GM12873 (cell line): ENCODE measurements around the gene TAC3.

Source experiments
- TF ChIP-seq, protein P1 (sequence below): IDR thresholded peaks from 2 replicates; pipeline ENCODE4 v1.5.1; 2012; ENCODE audit warnings: low read depth, mild to moderate bottlenecking, moderate library complexity, low read length, control low read depth; ENCODE audit not compliant: insufficient read depth; ENCODE audit errors: missing control alignments

TAC3 gene

DNA sequence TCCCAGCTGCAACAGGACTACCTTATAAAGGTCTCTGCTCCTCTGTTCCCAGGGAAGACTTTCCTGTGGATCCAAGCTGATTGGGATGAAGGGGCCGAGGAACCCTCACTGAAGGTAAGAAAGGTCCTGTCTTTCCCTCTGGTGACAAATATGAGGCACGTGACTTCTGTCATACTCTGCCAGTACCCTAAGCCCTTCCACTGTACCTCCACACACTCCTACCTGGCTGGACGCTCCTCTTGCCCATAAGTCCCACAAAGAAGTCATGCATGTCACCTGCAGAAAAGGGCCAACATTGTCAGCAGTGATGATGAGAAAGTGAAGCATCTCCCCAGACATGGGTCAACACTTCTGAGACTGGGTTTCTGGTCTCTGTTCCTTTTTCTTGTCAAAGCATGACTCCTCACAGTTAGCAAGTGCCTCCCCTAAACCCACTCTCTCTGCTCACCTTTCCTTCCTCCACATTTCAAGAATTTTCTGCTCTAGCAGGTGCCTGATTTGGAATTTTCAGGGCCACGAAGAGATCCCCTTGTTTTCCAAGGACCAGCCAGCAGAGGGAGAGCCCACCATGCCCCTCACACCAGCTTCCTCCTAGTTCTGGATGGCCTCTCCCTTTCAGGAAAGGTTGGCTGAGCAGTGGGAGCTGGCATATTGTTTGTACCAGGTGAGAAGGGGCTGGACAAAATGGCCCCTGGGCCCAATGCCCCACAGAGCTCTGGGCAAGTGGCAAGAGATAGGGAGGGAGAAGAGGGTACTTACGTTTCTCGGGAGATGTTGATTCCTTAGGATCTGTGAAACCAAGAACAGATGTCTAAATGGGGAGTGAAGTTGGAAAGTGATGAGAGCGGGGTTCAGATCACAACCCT is 3.5 kb downstream of the TAC3 start:
- TF ChIP-seq, protein P1, sequence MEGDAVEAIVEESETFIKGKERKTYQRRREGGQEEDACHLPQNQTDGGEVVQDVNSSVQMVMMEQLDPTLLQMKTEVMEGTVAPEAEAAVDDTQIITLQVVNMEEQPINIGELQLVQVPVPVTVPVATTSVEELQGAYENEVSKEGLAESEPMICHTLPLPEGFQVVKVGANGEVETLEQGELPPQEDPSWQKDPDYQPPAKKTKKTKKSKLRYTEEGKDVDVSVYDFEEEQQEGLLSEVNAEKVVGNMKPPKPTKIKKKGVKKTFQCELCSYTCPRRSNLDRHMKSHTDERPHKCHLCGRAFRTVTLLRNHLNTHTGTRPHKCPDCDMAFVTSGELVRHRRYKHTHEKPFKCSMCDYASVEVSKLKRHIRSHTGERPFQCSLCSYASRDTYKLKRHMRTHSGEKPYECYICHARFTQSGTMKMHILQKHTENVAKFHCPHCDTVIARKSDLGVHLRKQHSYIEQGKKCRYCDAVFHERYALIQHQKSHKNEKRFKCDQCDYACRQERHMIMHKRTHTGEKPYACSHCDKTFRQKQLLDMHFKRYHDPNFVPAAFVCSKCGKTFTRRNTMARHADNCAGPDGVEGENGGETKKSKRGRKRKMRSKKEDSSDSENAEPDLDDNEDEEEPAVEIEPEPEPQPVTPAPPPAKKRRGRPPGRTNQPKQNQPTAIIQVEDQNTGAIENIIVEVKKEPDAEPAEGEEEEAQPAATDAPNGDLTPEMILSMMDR, result no peak

DNA sequence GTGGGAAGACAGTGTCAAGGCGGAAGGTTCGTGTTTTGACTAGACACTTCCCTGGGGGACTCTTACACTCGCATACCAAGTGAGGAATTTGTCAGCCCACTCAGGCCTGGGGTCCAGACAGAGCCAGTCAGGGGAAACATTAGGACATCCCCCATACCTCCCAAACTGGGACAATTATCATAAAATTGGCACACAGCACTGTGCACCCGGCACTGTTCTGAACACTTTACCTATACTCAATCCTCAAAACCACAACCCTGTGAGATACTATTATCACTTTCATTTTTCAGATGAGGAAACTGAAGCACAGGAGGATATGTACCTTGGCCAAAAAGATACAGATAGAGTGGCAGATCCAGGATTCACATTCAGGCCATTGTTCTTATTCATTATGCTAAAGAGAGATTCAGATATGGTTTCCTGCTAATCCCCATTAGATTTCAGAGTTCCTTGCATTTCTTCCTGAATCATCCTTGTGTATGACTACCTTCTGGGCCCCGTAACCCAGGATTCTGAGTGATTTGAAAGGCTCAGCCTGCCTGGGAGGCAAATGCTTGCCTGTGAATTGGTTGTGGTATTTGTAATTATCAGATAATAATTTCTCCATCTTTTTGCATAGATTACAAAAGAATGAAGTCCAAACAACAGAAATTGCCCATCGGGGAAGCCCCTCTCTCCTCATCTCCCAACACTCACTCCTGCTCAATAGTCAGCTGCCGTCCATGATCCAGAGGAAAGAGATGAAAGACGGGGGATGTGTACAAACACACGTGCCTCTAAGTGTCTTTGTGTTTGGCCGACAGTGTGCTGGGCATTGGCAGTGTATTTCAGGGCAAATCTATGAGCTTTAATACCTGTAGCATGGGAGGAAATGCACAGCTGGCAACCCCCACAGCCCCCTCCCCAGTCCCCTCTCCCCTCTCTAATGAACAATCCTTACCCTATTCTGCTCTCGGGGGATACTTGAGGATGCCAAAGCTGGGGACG is 4.6 kb downstream of the TAC3 start:
- TF ChIP-seq, protein P1, result no peak

DNA sequence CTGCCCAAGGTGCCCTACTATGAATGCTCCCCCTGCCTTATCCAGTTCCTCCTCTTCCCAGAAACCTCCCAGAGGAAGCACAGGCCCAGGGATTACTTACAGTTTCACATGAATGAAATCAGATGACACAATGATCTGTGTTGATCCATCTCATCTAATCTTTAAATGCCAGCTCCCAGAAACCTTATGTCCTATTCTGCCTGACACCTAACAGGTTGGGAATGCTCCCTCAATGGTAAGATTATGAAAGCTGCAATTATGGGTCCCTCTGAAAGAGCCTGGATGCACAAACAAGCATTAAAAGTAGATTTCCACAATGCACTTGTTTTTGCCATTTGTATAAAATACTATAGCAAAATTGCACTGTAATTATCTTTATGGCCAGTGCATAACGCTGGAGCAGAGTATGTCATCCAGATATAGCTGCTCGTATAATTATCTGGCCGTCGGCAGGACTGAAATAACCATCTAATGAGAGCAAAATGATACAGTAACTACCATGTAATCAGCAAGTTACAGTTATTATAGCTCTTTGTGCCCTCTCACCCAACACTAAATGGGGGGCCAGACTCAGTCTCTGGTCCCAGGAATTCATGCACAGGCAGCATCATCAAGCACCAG is 5.6 kb downstream of the TAC3 start:
- TF ChIP-seq, protein P1, result no peak

DNA sequence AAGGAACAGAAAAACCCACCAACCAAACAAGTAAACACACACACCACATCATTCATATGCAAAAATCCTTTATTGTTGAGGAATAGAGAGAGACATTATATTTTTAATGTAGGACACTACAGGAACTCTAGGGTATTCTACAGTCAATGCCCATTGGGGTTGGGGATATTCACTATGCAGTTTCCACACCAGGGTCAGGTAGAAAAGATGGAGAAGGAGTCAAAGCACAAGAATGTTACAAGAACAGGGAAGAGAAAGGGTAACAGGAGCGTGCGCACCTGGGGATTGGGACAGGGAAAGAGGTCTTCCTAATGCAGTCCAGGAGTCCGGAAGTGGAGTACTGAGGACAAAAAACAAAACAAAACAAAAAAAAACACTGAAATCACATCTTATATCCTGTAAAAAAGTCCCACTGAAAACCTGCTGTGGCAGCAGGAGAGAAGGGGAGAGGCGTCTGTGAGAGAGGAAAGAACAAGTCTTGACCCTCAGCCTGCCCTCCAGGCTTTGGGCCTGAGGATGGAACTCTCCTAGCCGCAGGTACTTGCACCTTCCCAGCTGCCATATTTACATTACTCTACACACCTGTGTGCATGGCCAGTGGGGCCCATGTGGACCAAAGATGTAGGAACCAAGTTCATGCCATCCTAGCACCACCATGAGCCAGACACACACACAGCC is 6.2 kb downstream of the TAC3 start:
- TF ChIP-seq, protein P1, result no peak

DNA sequence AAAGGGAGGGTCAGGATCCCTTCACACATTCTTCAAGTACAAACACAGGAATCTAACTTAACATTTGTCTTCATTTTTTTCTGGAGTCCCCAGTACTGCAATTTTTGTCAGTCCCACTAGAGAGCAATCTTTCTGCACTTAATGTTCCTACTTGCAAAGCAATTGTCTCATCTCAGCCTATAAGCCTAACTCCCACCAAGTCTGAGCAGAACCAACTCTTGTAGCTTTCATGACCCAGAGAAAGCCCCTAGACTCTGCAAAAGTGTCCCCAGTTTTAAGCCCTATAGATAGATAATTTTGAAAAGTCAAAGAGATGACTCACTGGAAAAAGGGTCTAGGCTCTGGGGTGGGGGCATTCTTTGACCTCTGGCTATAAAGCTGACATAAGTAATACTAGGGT is 8.2 kb downstream of the TAC3 start:
- TF ChIP-seq, protein P1, result peak; percentile 78

DNA sequence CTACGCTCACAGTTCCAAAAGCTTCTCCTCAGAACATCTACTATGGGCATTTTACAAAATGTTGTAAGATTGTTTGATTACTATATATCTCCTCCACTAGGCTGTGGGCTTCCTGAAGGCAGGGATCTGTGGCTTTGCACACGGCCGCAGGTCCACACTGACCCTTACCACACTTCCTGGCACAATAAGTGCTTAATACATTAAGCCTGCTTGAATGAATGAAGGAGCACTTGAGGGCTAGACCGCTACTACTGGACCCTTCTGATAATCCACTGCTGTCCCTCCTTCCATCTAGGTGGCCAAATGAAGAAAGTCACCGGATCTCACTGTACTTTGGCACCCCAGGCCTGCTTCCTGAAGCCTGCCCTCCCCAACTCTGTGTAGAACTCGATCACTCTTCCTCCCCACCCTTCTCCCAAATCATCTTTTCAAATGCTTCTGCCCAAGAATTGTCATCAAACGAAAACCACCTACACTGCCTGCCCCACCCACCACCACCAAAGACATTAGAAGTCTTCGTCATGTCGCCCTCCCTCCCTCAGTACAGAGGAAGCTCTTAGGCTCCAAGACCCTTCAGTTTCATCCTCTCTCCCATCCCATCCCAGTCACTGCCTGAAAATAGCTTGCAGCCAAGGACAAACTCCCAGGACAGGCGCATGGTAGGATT is 9.4 kb downstream of the TAC3 start:
- TF ChIP-seq, protein P1, result no peak
